ENCODE data around the gene IGSF9. TPM values are rescaled to one million over a fixed set of nuclear protein-coding genes. Genes with fewer than 3 reads are reported as not detected.

IGSF9 gene, protein sequence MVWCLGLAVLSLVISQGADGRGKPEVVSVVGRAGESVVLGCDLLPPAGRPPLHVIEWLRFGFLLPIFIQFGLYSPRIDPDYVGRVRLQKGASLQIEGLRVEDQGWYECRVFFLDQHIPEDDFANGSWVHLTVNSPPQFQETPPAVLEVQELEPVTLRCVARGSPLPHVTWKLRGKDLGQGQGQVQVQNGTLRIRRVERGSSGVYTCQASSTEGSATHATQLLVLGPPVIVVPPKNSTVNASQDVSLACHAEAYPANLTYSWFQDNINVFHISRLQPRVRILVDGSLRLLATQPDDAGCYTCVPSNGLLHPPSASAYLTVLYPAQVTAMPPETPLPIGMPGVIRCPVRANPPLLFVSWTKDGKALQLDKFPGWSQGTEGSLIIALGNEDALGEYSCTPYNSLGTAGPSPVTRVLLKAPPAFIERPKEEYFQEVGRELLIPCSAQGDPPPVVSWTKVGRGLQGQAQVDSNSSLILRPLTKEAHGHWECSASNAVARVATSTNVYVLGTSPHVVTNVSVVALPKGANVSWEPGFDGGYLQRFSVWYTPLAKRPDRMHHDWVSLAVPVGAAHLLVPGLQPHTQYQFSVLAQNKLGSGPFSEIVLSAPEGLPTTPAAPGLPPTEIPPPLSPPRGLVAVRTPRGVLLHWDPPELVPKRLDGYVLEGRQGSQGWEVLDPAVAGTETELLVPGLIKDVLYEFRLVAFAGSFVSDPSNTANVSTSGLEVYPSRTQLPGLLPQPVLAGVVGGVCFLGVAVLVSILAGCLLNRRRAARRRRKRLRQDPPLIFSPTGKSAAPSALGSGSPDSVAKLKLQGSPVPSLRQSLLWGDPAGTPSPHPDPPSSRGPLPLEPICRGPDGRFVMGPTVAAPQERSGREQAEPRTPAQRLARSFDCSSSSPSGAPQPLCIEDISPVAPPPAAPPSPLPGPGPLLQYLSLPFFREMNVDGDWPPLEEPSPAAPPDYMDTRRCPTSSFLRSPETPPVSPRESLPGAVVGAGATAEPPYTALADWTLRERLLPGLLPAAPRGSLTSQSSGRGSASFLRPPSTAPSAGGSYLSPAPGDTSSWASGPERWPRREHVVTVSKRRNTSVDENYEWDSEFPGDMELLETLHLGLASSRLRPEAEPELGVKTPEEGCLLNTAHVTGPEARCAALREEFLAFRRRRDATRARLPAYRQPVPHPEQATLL
- total RNA-seq (2022; extraction: Qiagen RNA extraction) = 0.14 to 0.21 TPM (median 0.19 TPM) in 5 replicates

DNA sequence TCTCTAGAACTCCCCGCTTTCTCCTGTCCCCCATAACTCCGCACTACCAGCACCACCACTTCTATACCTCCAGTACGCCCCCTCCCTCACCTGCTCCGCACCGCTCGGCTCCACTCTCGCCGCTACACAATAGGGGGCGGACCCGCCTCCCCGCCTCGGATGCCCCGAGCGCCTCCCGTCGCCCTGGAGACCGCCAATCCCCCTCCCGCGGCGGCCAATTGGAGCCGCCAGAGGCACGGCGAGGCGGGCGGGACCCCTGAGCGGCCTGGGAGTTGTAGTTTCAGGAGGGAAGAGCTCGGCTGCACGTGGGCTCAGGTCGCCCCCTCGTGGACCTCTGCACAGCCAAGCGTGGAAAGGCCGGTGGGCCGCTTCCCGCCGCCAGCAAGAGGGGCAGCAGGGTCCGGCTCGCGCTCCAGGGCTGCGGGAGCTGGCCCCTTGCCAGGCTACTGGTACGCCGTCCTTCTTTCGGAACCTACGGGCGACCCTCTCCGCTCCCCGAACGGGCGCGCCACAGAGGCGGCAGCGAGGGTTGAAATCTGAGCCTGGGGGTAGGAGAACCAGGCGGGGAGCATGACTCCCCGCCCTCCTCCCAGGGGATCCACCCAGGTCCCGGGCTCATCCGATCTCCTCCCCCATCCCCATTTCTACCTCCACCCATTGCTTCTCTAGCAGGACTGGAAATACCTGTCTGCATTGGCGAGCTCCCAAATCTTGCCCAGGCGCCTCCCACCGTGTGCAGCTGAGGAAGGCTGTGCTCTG is at the start of gene IGSF9:
TSS of gene IGSF9 (minus strand) at position 131 of the 759 bp plus-strand sequence. CDS start 2,159 bp downstream, outside the sequence.

DNA sequence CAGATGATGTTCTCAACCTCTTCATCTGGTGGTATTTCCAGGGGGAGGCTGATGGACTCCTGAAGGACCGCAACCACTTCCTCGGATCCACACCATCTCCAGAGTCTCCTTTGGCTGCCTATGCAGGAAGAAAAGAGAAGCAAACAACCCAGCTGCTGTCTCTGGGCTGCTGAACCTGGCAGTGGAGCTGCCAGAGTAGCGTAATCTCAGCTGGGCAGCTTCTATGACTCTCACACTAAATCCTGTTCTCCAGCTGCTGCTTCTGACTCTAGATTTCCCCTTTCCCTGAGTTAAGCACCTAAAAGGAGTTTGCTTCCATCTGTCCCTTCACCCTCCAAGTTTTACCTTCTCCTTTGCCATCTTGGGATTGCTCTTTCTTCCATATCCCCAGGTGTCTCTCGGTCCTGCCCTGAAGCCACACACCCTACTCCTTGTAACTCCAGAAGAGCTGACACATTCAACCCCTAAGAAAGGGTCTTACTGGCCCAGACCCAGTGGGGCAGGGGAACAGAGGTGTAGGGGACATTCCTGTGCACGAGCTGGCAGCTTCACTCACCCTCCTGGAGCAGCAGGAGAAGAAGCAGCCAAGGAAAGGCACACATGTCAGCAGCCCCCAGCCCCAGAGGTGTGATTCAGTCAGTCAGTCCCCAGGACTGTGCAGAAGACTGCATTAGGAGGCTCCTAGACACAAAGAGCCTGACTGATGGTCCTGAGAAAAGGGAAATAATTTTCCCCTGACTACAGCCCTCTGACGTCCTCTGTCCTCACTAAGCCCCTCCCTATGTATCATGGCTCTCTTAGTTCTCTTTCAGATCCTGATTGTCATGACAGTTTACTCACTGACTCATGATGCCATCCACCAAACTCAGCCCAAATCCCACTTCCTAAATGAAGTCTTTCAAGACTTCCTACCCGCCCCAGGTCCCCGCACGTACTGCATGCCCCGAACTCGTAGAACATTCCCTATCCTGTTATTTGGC is 8.4 kb upstream of the IGSF9 start, which contains the start of gene SLAMF9:
TSS of gene SLAMF9 (minus strand) at position 702 of the 980 bp plus-strand sequence. CDS start at position 602, 100 bp downstream.

DNA sequence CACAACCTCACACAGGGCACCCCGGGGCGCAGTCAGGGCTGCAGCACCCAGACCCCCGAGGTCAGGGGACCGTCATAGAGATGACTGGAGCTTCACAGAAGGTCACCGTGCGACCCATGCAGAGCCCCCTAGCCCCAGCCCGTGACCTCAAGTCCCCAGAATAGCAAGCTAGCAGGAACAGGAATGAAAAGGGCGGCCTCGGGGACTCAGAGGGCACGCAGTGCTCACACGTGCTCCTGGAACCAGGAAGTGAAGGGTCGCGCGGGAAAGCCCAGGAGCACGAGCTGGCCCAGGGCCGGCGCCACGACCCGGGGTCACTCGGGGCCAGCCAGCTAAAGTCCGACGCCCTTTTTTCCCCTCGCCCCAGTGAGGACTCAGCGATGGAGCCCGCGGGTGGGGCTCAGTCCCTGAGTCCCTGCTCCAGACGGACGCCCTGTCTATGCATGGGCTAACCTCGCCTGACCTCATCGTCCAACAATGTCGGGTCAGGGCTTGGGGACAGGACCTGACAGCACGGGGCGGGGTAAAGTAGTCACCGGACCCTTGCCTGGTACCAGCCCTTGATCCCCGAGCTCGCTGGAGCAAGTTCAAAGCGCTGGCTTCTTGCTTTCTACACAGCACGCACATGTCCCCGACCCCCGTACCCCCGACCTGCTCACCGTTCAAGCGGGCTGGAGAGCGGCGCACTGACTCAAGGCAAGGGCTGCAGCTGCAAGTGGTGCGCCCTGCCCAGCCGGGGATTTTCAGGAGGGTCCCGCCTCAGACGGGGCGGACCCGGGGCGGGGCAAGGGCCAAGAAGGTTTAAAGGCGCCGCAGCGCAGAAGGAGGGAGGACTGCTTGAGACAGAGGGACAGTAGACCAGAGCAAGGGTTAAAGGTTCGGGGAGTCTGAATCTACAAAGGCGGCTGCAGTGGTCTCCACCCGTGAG is 20.4 kb downstream of the IGSF9 start, which contains the start of gene TAGLN2:
TSS of gene TAGLN2 (minus strand) at position 717 of the 928 bp plus-strand sequence. CDS start 4,998 bp downstream, outside the sequence.

DNA sequence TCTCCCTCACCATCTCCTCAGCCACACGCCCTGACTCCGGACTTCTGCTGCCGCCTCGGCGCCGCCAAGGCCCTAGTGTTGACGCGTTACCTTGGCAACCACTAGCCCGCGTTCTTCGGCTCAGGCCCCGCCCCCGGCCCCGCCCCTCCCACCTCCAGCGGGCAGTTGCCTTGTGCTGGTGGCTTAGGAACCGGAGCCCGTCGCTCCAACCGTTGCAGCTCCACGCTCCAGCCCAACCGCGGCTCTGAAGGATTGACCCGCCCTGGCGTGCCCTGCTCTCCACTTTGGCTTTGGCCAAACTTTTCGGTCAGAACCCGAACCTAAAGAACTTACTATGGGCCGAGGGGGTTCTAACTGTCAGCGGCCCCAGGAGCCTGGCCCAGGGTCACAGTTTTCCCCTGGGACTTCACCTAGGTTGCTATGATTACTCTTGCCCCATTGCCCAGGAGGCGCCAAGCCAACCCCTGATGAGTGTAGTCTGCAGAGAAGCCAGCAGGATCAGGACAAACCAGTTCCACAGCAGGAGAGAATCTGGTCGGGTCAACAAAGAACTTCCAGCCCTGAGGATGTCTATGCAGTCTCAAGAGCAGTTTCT is 45.2 kb downstream of the IGSF9 start, which contains the start of gene CFAP45:
TSS of gene CFAP45 (minus strand) at position 80 of the 595 bp plus-strand sequence. CDS start at position 13, 67 bp downstream.

Other genes with a start within 250 kb of the IGSF9 start
- gene CRP, start 231.0 kb downstream of the IGSF9 start, total RNA-seq (2022; extraction: Qiagen RNA extraction) = not detected in 5 replicates
- gene DUSP23, start 164.7 kb downstream of the IGSF9 start, total RNA-seq (2022; extraction: Qiagen RNA extraction) = 58.0 to 74.4 TPM (median 72.4 TPM) in 5 replicates
- not detected in 5 replicates for gene FCRL6, start 143.3 kb downstream of the IGSF9 start, total RNA-seq (2022; extraction: Qiagen RNA extraction)
- gene SLAMF8, start 118.7 kb downstream of the IGSF9 start, total RNA-seq (2022; extraction: Qiagen RNA extraction) = 0.05 to 0.31 TPM (median 0.15 TPM) in 5 replicates
- gene VSIG8, start 83.0 kb downstream of the IGSF9 start, total RNA-seq (2022; extraction: Qiagen RNA extraction) = 0.06 to 0.11 TPM in 2 of 5 replicates, not detected in the others
- 0.53 to 0.80 TPM (median 0.75 TPM) in 5 replicates for gene CFAP45, start 45.4 kb downstream of the IGSF9 start, total RNA-seq (2022; extraction: Qiagen RNA extraction)
- 973 to 1,007 TPM (median 994 TPM) in 5 replicates for gene TAGLN2, start 20.1 kb downstream of the IGSF9 start, total RNA-seq (2022; extraction: Qiagen RNA extraction)
- gene SLAMF9, start 8.6 kb upstream of the IGSF9 start, total RNA-seq (2022; extraction: Qiagen RNA extraction) = 0.22 to 0.43 TPM (median 0.37 TPM) in 5 replicates
- 4.0 to 4.9 TPM (median 4.5 TPM) in 5 replicates for gene PIGM, start 86.4 kb upstream of the IGSF9 start, total RNA-seq (2022; extraction: Qiagen RNA extraction)
- gene KCNJ10, start 124.5 kb upstream of the IGSF9 start, total RNA-seq (2022; extraction: Qiagen RNA extraction) = not detected in 5 replicates
- not detected in 5 replicates for gene KCNJ9, start 135.9 kb upstream of the IGSF9 start, total RNA-seq (2022; extraction: Qiagen RNA extraction)
- gene IGSF8, start 153.0 kb upstream of the IGSF9 start, total RNA-seq (2022; extraction: Qiagen RNA extraction) = 5.7 to 9.9 TPM (median 8.8 TPM) in 5 replicates
- gene ATP1A2, start 170.1 kb upstream of the IGSF9 start, total RNA-seq (2022; extraction: Qiagen RNA extraction) = 0.05 to 0.19 TPM (median 0.08 TPM) in 5 replicates
- not detected in 5 replicates for gene ATP1A4, start 206.0 kb upstream of the IGSF9 start, total RNA-seq (2022; extraction: Qiagen RNA extraction)
- 0.14 TPM in 1 of 5 replicates, not detected in the others for gene CASQ1, start 245.0 kb upstream of the IGSF9 start, total RNA-seq (2022; extraction: Qiagen RNA extraction)